HepG2 (cell line): ENCODE measurements around the gene TECTA. TPM values are rescaled to one million over a fixed set of nuclear protein-coding genes. Genes with fewer than 3 reads are reported as not detected.

Experiments
- ATAC-seq: fragments of 200-7000 bp; cut with Tn5 transposase; 3 replicates; pipeline ENCODE4 v1.9.1; 2020; ENCODE audit warnings: mild to moderate bottlenecking, moderate library complexity
- BruUV-seq: library from RNA; stranded (reverse); fragments of 400-500 nt; replicated peaks from 2 replicates; lab custom pipeline; 2021; lab: Mats Ljungman, UMichigan
- CTCF ChIA-PET: fragments of 300-600 bp; formaldehyde crosslinking; extraction: SDS; loops from one replicate; lab custom pipeline; 2021; ENCODE audit warnings: low total read pairs, inconsistent platforms, low intra/inter-chr PET ratio; lab: Yijun Ruan, JAX
- POLR2A ChIA-PET: fragments of 350-600 bp; sonication (Branson Sonifier 250); formaldehyde crosslinking; loops from one replicate; lab custom pipeline; 2020; ENCODE audit warnings: antibody characterized with exemption, inconsistent platforms; lab: Yijun Ruan, JAX
- DNase-seq: peaks from one replicate; pipeline ENCODE4 v3.0.0-alpha.2; 2015; ENCODE audit warnings: low spot score
- FAIRE-seq: peaks from 3 replicates; lab custom pipeline; 2011; peaks lifted over from hg19 to GRCh38; lab: Jason Lieb, UNC
- H2AFZ ChIP-seq: one replicate; pipeline ENCODE4 v1.6.1; 2011; ENCODE audit warnings: low read length, inconsistent platforms
- H3K27ac ChIP-seq: fragments of 300-600 bp; 3 replicates; pipeline ENCODE4 v1.8.0; 2011; ENCODE audit warnings: mixed run types, mild to moderate bottlenecking, mixed read lengths, low read length, inconsistent platforms; ENCODE audit not compliant: insufficient read depth; ENCODE audit errors: extremely low read length
- H3K27me3 ChIP-seq, 2 experiments: fragments of 200-600 bp in 1 of 2; 2 replicates in 1 of 2; 3 replicates in 1 of 2; pipeline versions ENCODE4 v1.6.0 to v1.8.0; 2011; ENCODE audit warnings: low read length in 2 of 2, mild to moderate bottlenecking in 2 of 2, moderate library complexity in 2 of 2, inconsistent platforms in 1 of 2; ENCODE audit not compliant: insufficient read depth in 2 of 2, control insufficient read depth in 1 of 2
- H3K36me3 ChIP-seq, 2 experiments: fragments of 200-600 bp in 1 of 2; replicated peaks in 1 of 2; 2 replicates in 1 of 2; 3 replicates in 1 of 2; pipeline versions ENCODE4 v1.5.1 to v1.8.0; 2011; ENCODE audit warnings: low read length in 2 of 2, inconsistent platforms in 1 of 2; ENCODE audit not compliant: insufficient read depth in 2 of 2, control insufficient read depth in 1 of 2
- H3K4me1 ChIP-seq: 2 replicates; pipeline ENCODE4 v1.5.1; 2012; ENCODE audit warnings: low read length, inconsistent platforms; ENCODE audit not compliant: insufficient read depth
- H3K4me2 ChIP-seq: 2 replicates; pipeline ENCODE4 v1.6.0; 2011; ENCODE audit warnings: low read depth, low read length, inconsistent platforms
- H3K4me3 ChIP-seq, 3 experiments: fragments of 200-600 bp in 1 of 3; sonication (generic), shearing (Covaris generic) in 1 of 3; replicated peaks in 1 of 3; 2 replicates each; pipeline ENCODE4 v1.5.1; 2011 to 2016; ENCODE audit warnings: low read length in 3 of 3, inconsistent platforms in 2 of 3, low read depth in 2 of 3, mild to moderate bottlenecking in 2 of 3, control low read depth in 1 of 3, mixed read lengths in 1 of 3; ENCODE audit not compliant: insufficient read depth in 1 of 3
- H3K79me2 ChIP-seq: one replicate; pipeline ENCODE4 v1.6.1; 2011; ENCODE audit warnings: low read length, inconsistent platforms; ENCODE audit not compliant: insufficient read depth
- H3K9ac ChIP-seq: 2 replicates; pipeline ENCODE4 v1.6.0; 2011; ENCODE audit warnings: mild to moderate bottlenecking, low read depth, low read length, inconsistent platforms; ENCODE audit not compliant: insufficient read depth
- H3K9me3 ChIP-seq: 2 replicates; pipeline ENCODE4 v1.5.1; 2012; ENCODE audit warnings: mild to moderate bottlenecking, low read length
- H4K20me1 ChIP-seq: 2 replicates; pipeline ENCODE4 v1.6.0; 2011; ENCODE audit warnings: inconsistent platforms, mild to moderate bottlenecking, low read length, moderate library complexity; ENCODE audit not compliant: insufficient read depth
- GATAD2A ChIP-seq: IDR thresholded peaks from 2 replicates; pipeline ENCODE4 v1.6.1; 2016
- GZF1 ChIP-seq: sonication (generic); formaldehyde crosslinking; IDR thresholded peaks from 2 replicates; pipeline ENCODE4 v1.5.1; 2020; ENCODE audit warnings: mild to moderate bottlenecking, missing genetic modification reagents
- KAT7 ChIP-seq: IDR thresholded peaks from 2 replicates; pipeline ENCODE4 v1.6.1; 2018; ENCODE audit warnings: borderline replicate concordance, missing compliant biosample characterization
- MAF1 ChIP-seq: sonication (generic); formaldehyde crosslinking; IDR thresholded peaks from 2 replicates; pipeline ENCODE4 v1.5.0; 2020; ENCODE audit warnings: missing genetic modification reagents, borderline replicate concordance
- NFIC ChIP-seq: IDR thresholded peaks from 2 replicates; pipeline ENCODE4 v1.6.1; 2012; ENCODE audit warnings: mild to moderate bottlenecking, low read length, inconsistent platforms
- TP53 ChIP-seq: sonication (generic); formaldehyde crosslinking; conservative IDR thresholded peaks from 2 replicates; pipeline ENCODE4 v1.4.0; 2020; ENCODE audit warnings: missing genetic modification reagents
- ZNF10 ChIP-seq: sonication (generic); formaldehyde crosslinking; IDR thresholded peaks from 2 replicates; pipeline ENCODE4 v1.4.0; 2020; ENCODE audit warnings: mild to moderate bottlenecking, low read depth, missing genetic modification reagents, borderline replicate concordance
- WGBS: methylation state at CpG from one replicate; pipeline ENCODE4 v1.1.6; 2017; ENCODE audit warnings: low lambda C conversion rate; 5-methylcytosine and 5-hydroxymethylcytosine counted together
- in situ Hi-C: cut with HindIII; loops from 2 replicates; pipeline ENCODE4 v1.10.0; 2017; ENCODE audit warnings: low pct_unique_long_range_greater_than_20kb; ENCODE audit not compliant: extremely low pct_ligation_motif_present
- intact Hi-C: fragments of 100-400 bp; cut with micrococcal nuclease; formaldehyde crosslinking; loops from one replicate; pipeline ENCODE4 v1.10.0; 2022; ENCODE audit not compliant: unreplicated experiment
- polyA plus RNA-seq, 8 experiments: library from polyadenylated mRNA; depleted of rRNA in 3 of 8; stranded (reverse) in 7 of 8; unstranded in 1 of 8; fragments of >200 nt; fragmentation: Illumina TruSeq in 4 of 8; extraction: Trizol in 4 of 8; gene quantifications; 2 replicates each; pipeline versions ENCODE4 v1.2.1 to v1.2.3, GENCODE V29; 2011 to 2016; ENCODE audit warnings: low read depth in 4 of 8, missing spikeins in 1 of 8, mixed read lengths in 1 of 8; ENCODE audit not compliant: insufficient read depth in 1 of 8
- total RNA-seq, 5 experiments: library from RNA; depleted of rRNA; stranded (reverse); fragments of >200 nt; fragmentation: Illumina TruSeq; extraction: Trizol; gene quantifications; 2 replicates each; pipeline ENCODE4 v1.2.3, GENCODE V29; 2016; ENCODE audit warnings: low read depth in 1 of 5
- TF ChIP-seq, protein P1 (sequence below): IDR thresholded peaks from 2 replicates; pipeline ENCODE4 v1.4.0; 2020; ENCODE audit warnings: mild to moderate bottlenecking, missing genetic modification reagents
- TF ChIP-seq, protein P2 (sequence below): sonication (generic); formaldehyde crosslinking; IDR thresholded peaks from 2 replicates; pipeline ENCODE4 v1.5.0; 2020; ENCODE audit warnings: mild to moderate bottlenecking, low read depth, missing genetic modification reagents, borderline replicate concordance
- TF ChIP-seq, protein P3 (sequence below): sonication (generic); formaldehyde crosslinking; conservative IDR thresholded peaks from 2 replicates; pipeline ENCODE4 v1.4.0; 2020; ENCODE audit warnings: missing genetic modification reagents
- TF ChIP-seq, protein P4 (sequence below): IDR thresholded peaks from 2 replicates; pipeline ENCODE4 v1.6.1; 2016; ENCODE audit warnings: low read depth
- TF ChIP-seq, protein P5 (sequence below): IDR thresholded peaks from 2 replicates; pipeline ENCODE4 v1.6.1; 2012; ENCODE audit warnings: low read depth, low read length, improper control_type of control experiment
- TF ChIP-seq, protein P6 (sequence below): IDR thresholded peaks from 2 replicates; pipeline ENCODE4 v1.6.1; 2016; ENCODE audit warnings: missing biosample characterization, missing genetic modification reagents, low read depth

TECTA gene
- total and polyA plus RNA-seq, 2 of the 13 experiments (the other 11 are each of a cell fraction or from before 2014, with no cell fraction given) = 0.04 to 0.17 TPM

DNA sequence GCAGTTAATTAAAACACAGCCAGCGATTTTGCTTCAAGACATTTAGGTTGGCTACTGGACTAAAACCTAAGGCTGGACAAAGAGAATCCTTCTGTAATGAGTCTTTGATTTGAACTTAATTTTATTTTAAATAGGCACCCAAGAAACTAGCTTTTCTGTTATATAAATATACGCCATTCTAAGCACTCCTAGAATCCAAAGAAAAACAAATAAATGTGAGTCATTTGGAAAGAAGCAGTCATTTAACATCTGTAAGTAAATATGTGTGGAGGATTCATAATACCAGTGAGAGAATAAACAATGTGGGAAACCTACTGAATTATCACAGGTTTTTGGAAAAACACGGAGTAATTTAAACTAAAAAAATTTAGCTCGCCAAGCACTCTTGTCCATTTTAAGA lies 1.2 kb upstream of the TECTA start (continued):
- TF ChIP-seq, protein P1, sequence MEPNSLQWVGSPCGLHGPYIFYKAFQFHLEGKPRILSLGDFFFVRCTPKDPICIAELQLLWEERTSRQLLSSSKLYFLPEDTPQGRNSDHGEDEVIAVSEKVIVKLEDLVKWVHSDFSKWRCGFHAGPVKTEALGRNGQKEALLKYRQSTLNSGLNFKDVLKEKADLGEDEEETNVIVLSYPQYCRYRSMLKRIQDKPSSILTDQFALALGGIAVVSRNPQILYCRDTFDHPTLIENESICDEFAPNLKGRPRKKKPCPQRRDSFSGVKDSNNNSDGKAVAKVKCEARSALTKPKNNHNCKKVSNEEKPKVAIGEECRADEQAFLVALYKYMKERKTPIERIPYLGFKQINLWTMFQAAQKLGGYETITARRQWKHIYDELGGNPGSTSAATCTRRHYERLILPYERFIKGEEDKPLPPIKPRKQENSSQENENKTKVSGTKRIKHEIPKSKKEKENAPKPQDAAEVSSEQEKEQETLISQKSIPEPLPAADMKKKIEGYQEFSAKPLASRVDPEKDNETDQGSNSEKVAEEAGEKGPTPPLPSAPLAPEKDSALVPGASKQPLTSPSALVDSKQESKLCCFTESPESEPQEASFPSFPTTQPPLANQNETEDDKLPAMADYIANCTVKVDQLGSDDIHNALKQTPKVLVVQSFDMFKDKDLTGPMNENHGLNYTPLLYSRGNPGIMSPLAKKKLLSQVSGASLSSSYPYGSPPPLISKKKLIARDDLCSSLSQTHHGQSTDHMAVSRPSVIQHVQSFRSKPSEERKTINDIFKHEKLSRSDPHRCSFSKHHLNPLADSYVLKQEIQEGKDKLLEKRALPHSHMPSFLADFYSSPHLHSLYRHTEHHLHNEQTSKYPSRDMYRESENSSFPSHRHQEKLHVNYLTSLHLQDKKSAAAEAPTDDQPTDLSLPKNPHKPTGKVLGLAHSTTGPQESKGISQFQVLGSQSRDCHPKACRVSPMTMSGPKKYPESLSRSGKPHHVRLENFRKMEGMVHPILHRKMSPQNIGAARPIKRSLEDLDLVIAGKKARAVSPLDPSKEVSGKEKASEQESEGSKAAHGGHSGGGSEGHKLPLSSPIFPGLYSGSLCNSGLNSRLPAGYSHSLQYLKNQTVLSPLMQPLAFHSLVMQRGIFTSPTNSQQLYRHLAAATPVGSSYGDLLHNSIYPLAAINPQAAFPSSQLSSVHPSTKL (CRISPR knock-in tag) = 0 out of 2 replicates have a peak, but pooled peaks have one; percentile 16
- TF ChIP-seq GATAD2A (CRISPR knock-in tag) (no peak), MAF1 (CRISPR knock-in tag) (no peak)
- TF ChIP-seq, protein P2, sequence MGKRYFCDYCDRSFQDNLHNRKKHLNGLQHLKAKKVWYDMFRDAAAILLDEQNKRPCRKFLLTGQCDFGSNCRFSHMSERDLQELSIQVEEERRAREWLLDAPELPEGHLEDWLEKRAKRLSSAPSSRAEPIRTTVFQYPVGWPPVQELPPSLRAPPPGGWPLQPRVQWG (CRISPR knock-in tag) = no peak
- TF ChIP-seq, protein P3, sequence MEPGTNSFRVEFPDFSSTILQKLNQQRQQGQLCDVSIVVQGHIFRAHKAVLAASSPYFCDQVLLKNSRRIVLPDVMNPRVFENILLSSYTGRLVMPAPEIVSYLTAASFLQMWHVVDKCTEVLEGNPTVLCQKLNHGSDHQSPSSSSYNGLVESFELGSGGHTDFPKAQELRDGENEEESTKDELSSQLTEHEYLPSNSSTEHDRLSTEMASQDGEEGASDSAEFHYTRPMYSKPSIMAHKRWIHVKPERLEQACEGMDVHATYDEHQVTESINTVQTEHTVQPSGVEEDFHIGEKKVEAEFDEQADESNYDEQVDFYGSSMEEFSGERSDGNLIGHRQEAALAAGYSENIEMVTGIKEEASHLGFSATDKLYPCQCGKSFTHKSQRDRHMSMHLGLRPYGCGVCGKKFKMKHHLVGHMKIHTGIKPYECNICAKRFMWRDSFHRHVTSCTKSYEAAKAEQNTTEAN (CRISPR knock-in tag) = no peak

DNA sequence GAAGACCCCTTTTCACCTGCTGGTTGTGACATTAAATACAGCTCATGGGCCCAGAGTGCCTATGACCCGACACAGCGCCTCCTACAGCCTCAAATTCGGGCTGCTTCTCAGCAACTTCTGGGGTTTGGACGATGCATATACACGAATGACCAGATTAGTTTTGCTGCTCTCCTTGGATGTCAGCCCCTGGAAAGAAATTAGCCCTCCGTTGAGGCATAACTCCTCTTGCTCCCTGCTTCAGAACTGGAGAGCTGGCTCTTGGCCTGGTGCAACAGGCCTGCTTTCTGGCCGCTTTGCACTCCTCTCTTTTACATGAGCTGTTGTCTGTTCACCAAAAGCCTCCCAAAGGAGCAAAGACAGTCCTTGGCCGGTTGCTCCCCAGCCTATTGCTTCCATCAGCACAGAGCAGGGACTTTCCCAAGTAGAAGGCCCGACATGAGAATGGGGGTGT lies 3.3 kb downstream of the TECTA start:
- H3K79me2 ChIP-seq = no peaks in the 10 kb centered on the region
- DNase-seq (no peak), ATAC-seq (no peak), FAIRE-seq (no peak)
- H3K36me3 ChIP-seq = no peaks in the 10 kb centered on the region
- H3K27me3 ChIP-seq = no peaks in the 10 kb centered on the region
- H3K9me3 ChIP-seq = no peaks in the 10 kb centered on the region
- H3K4me1 ChIP-seq = no peaks in the 10 kb centered on the region
- 51% methylated on average over 9 of the region's 9 CpGs for WGBS
- no peaks in the 10 kb centered on the region for H4K20me1 ChIP-seq
- H3K4me3 ChIP-seq = no peak overlapping the region
- no peak overlapping the region for H3K4me2 ChIP-seq
- in situ Hi-C loops = no loop called here
- ChIA-PET POLR2A (no interaction called here), CTCF (no interaction called here)
- H3K27ac ChIP-seq = no peak overlapping the region
- no peak overlapping the region for H3K9ac ChIP-seq
- intact Hi-C loops = no loop called here
- no TSS peak for BruUV-seq
- H2AFZ ChIP-seq = no peak overlapping the region
- TF ChIP-seq KAT7 (CRISPR knock-in tag) (no peak), NFIC (no peak), ZNF10 (CRISPR knock-in tag) (no peak), TP53 (CRISPR knock-in tag) (no peak), GZF1 (CRISPR knock-in tag) (no peak)
- TF ChIP-seq, protein P4, sequence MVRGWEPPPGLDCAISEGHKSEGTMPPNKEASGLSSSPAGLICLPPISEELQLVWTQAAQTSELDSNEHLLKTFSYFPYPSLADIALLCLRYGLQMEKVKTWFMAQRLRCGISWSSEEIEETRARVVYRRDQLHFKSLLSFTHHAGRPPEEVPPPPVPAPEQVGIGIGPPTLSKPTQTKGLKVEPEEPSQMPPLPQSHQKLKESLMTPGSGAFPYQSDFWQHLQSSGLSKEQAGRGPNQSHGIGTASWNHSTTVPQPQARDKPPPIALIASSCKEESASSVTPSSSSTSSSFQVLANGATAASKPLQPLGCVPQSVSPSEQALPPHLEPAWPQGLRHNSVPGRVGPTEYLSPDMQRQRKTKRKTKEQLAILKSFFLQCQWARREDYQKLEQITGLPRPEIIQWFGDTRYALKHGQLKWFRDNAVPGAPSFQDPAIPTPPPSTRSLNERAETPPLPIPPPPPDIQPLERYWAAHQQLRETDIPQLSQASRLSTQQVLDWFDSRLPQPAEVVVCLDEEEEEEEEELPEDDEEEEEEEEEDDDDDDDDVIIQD = no peak
- TF ChIP-seq, protein P5, sequence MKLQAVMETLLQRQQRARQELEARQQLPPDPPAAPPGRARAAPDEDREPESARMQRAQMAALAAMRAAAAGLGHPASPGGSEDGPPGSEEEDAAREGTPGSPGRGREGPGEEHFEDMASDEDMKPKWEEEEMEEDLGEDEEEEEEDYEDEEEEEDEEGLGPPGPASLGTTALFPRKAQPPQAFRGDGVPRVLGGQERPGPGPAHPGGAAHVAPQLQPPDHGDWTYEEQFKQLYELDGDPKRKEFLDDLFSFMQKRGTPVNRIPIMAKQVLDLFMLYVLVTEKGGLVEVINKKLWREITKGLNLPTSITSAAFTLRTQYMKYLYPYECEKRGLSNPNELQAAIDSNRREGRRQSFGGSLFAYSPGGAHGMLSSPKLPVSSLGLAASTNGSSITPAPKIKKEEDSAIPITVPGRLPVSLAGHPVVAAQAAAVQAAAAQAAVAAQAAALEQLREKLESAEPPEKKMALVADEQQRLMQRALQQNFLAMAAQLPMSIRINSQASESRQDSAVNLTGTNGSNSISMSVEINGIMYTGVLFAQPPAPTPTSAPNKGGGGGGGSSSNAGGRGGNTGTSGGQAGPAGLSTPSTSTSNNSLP = no peak
- TF ChIP-seq, protein P6, sequence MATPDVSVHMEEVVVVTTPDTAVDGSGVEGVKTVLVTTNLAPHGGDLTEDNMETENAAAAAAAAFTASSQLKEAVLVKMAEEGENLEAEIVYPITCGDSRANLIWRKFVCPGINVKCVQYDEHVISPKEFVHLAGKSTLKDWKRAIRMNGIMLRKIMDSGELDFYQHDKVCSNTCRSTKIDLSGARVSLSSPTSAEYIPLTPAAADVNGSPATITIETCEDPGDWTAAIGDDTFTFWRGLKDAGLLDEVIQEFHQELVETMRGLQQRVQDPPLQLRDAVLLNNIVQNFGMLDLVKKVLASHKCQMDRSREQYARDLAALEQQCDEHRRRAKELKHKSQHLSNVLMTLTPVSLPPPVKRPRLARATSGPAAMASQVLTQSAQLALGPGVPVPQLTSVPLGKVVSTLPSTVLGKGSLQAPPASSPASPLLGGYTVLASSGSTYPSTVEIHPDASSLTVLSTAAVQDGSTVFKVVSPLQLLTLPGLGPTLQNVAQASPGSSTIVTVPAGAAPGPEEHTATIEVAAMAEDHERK (CRISPR knock-in tag) = no peak
